ENCODE measurements around the gene RGS6.

DNA sequence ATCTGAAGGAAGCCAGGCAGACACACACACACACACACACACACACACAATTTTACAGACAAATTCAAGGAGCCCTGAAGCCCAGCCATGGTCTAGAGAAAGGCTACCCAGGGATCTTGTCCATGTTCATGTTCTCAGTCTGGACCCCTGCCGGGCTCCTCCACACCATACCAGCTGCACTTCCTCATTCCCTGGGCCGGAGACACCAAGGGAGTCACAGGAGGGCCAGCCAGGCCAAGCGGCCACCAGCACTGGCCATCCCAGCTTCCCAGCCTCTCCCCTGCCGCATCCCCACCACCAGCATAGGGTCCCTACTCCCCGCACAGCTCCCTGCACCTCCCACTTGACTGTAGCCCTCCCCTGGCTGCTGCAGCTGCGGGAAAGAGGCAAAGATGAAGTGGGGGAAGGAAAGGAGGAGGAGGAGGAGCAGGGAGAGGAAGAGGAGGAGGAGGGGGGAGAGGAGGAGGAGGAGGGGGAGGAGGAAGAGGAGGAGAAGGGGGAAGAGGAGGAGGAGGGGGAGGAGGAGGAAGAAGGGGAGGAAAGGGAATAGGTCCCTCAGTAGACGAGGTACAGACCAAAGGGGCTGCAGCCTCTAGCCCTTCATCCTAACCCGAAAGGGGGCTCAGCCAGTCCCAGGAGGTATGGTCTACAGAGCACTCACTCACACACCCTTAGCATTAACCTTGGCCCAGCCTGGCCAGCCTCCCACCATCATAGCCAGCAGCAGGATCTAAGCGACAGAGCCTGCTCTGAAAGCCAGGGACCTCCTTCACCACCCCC, 668.5 kb downstream of the RGS6 start:
- TF ChIP-seq POLR2A (IDR thresholded peaks at IDR 0.05), result no peak
- TF ChIP-seq, protein P1, sequence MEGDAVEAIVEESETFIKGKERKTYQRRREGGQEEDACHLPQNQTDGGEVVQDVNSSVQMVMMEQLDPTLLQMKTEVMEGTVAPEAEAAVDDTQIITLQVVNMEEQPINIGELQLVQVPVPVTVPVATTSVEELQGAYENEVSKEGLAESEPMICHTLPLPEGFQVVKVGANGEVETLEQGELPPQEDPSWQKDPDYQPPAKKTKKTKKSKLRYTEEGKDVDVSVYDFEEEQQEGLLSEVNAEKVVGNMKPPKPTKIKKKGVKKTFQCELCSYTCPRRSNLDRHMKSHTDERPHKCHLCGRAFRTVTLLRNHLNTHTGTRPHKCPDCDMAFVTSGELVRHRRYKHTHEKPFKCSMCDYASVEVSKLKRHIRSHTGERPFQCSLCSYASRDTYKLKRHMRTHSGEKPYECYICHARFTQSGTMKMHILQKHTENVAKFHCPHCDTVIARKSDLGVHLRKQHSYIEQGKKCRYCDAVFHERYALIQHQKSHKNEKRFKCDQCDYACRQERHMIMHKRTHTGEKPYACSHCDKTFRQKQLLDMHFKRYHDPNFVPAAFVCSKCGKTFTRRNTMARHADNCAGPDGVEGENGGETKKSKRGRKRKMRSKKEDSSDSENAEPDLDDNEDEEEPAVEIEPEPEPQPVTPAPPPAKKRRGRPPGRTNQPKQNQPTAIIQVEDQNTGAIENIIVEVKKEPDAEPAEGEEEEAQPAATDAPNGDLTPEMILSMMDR (IDR thresholded peaks at IDR 0.05), result no peak
